ENCODE results near the gene ANKRD55. TPM values are rescaled to one million over a fixed set of nuclear protein-coding genes. Genes with fewer than 3 reads are reported as not detected.
A peak's percentile ranks its signal among the peaks of the same experiment; 100 is the strongest.
"Not testable (repeated sequence)": the region's sequence is repeated elsewhere in the genome, so short reads cannot be mapped to it uniquely, and the experiment has no call there.

The ANKRD55 gene
- polyA plus RNA-seq, 4 donors = 0.75 to 1.8 (median 1.2) TPM

DNA sequence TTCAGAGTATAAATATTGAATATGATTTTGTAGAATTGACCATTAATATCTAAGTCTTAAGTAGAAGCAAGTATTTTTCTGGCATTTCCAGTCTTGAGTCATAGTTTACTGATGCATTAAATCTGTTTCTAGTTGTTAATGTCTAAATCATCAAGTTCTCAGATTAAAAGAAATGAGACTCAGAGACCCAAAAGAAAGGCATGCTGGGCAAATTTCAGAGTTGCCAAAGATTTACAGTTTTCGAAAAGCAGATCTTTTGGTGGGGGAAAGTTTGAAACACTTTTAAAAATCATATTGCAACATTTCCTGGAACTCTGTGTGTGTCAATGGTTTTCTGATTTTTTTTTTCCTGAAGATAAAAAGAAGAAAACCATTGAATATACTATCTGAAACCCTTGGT, 60.9 kb downstream of the ANKRD55 start:
- DNase-seq (ENCODE audit: low read depth in 4 of 4, low spot score in 3 of 4) = no peak

DNA sequence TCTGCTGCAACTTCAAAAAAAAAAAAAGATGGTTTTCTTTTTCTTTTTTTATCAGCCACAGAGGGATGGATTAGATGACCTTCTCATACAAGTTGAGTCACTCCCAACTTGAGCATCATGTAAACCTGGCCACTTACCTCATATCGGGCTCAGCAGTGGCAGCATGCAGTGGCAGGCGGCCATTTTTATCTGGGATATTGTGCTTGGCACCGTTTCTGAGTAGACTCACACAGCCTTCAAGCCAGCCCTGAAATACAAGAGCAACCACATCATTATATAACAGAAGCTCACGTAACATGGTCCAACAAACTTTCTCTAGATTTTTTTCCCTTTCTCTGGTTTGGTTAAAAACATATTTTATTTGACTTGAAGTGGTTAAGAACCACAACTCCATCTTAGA, 62.6 kb downstream of the ANKRD55 start:
- no peak for DNase-seq (ENCODE audit: low read depth in 4 of 4, low spot score in 3 of 4)

DNA sequence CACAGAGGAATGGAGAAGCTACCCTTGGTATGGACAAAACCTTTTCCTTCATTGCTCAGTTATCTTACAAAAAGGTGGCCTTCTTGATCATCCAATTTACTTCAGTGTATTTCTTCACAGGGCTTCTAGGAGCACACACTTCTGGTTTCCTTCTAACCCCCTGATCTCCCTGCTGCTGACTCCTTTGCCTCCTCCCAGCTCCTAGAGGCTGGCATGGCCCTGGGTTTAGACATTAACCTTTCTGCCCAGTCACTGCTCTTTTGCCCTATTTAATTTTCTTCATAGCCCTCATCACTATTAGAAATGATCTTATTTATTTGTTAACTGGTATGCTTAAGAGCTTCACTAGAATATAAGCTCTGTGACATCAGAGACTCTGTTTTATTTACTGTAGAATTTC, 63.2 kb downstream of the ANKRD55 start:
- no peak for DNase-seq (ENCODE audit: low read depth in 4 of 4, low spot score in 3 of 4)

DNA sequence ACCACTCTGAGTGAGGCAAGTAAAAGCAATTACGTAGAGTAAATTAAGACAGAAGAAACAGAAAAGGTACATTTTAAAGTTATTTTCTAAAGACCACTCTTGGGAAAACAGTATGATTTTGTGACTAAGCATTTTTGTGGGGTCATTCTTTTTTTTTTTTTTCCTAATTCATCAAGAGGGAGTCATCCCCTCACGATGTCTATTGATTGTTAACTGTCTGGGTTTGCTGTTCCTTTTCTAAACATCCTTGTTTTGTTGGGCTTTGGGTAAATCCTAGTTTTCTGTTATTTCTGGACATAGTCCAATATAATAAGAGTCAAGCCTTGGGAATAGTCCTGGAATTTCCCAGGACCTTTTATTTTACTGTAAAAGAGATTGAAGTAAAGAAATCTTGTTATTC, 63.8 kb downstream of the ANKRD55 start:
- DNase-seq (ENCODE audit: low read depth in 4 of 4, low spot score in 3 of 4) = no peak

DNA sequence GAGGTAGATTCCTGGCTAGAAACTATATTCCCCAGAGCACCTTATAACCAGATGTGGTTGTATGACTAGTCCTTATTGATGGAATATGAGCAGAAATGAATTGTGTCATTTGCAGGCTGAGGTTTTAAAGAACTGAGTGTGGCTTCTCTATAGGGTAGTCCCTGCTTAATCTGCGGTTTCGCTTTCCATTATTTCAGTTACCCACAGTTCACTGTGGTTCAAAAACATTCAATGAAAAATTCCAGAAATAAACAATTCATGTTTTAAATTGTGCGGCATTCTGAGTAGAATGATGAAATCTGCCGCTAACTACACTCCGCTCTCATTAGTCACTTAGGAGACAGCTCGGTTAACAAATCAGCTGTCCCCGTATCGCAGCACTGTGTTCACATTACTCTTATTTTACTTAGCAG, 65.1 kb downstream of the ANKRD55 start:
- DNase-seq (ENCODE audit: low read depth in 4 of 4, low spot score in 3 of 4) = no peak

DNA sequence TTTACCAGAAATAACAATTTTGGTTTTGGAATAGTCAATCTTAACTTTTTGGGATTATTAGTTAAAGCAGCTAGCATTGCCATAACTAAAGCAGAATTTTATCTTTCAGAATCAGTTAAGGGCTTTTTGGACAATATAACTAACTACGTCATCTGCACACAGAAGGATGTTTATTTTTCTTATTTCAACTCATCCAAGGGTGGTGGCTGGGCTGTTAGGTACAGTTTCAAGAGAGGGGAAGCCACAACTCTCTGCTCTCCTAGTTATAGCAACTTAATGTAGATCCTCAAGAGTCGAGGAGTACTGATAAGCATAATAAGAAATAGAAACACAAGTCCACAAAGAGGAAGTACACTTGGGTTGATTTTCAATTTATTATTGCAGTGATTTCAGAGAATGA, 65.6 kb downstream of the ANKRD55 start:
- DNase-seq (ENCODE audit: low read depth in 4 of 4, low spot score in 3 of 4) = no peak

DNA sequence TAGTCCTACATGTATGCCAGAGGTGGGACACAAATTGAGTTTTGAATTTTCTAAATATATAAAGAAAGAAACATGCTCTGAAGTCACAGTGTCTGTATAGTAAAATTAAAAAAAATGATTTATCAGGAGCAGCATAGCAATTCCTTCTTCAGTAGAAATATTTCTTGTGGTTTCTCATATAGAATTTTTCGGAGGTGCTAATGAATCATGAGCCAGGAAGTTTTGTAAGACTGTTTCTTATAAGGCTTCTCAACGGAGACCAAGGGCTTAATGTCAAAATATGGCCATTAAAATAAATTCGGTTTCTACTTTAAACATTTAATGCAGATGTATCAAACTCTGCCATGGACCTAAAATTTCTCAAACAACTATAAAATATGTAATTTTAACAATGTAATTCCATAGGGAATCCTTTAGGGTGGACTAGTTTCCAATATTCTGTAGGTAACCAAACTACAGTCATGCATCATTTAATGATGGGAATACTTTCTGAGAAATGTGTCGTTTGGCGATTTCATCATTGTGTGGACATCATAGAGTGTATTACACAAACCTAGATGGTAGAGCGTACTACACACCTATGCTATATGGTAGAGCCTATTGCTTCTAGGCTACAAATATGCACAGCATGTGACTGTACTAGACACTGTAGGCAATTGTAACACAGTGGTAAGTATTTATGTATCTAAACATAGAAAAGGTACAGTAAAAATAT, 66.3 kb downstream of the ANKRD55 start:
- no peak for DNase-seq (ENCODE audit: low read depth in 4 of 4, low spot score in 3 of 4)

DNA sequence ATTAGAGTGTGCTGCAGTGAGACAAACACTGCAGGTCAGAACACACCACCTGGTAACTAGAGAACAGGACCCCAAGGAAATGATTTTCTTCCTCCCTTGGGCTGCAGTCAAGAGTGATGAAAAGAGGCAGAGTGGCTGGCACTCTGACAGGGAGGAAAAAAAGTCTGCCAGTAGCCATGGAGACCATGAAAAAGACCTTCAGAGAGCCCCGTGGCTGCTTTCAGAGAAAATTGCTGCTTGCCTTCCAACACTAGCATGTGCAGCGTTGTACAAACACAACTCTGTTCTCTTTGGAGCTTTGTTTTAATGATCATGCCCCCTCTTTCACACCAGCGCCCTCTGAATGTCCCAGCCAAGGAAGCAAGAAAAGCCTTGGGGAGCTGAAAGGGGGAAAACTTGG, 68.8 kb downstream of the ANKRD55 start:
- no peak for DNase-seq (ENCODE audit: low read depth in 4 of 4, low spot score in 3 of 4)

DNA sequence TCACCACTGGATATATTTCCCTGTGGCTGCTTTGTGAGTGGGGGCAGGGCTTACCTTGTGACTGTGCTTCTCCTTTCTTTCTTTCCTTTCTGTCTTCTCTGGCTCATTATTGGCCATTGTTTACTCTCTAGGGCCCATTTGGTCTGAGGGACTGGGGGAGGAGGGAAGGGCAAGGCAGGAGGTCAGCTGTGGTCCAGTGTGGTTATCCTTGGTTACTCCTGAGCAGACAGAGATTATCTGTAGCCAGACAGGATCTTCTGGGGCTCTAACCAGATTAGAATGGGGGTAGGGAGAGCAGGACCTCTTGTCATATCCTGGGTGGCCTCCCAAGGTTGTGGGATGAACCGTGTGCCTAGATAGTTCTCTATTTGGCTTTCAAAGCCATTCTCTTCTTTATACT, 71.2 kb downstream of the ANKRD55 start:
- DNase-seq (ENCODE audit: low read depth in 4 of 4, low spot score in 3 of 4) = no peak

DNA sequence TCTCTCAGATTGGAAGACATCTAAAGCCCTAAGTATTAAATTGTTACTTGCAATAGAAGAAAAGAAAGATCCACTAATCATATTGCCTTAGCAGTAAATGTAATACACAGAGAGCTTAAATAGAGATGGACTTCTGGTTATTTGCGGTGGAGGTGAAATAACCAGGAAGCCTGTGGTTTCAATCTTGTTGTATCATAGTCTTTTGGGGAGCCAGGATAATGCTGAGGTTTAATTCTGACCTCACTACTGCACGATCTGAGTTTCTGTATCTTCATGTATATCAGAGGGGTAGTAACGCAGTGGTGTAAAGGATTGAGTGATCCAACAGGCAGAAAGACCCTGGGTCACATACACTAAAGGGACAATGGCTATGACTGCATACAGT, 71.7 kb downstream of the ANKRD55 start:
- no peak for DNase-seq (ENCODE audit: low read depth in 4 of 4, low spot score in 3 of 4)

DNA sequence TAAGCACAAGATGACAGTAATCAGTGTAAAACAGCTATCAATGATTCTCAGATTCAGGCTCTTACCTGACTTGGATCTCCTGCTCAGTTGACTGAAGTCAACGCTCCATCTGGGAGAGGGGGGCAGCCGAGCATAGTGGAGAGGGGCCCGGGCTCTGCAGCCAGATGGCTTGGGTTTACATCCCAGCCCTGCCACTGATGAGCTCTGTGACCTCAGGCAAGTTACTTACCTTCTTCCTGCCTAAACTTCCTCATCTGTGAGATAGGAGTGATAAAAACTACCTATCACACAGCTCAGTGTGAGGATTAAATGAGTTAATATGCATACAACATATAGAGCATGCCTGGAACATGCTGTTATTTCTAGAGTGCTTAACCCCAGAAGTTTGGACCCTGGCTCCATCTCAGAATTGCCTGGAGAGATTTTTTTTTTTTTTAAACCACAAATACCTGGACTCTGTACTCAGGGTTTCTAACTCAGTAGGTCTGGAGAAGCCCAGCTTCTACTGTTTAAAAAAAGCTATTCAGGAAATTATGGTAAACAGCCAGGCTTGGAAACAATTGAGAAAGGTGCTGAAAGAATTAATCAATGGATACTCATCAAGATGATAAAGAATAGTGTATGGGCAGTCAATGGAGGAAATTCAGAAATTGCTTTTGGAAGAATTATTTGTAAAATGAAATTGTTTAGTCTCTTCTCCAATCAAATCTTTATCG, 72.2 kb downstream of the ANKRD55 start:
- no peak for DNase-seq (ENCODE audit: low read depth in 4 of 4, low spot score in 3 of 4)

DNA sequence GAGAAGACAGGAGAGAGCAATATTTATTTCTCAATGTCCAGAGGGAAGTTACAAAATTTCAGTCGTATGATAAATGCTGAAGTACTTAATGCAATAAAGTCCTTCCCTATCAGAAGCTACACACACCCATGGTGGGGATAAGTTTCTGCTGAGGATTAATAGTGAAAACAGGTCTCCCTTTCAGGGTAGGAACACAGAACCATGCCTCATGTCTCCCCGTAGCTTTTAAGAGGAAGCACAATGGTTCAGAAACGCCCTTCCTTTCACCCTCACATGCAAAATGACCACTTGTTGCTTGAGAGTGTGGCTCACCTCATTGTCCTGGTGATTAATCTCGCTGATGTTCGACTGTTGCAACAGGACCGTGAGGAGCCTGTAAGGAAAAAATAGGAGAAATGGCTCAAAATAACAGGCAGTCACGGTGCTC, 73.6 kb downstream of the ANKRD55 start:
- DNase-seq (ENCODE audit: low read depth in 4 of 4, low spot score in 3 of 4) = no peak

DNA sequence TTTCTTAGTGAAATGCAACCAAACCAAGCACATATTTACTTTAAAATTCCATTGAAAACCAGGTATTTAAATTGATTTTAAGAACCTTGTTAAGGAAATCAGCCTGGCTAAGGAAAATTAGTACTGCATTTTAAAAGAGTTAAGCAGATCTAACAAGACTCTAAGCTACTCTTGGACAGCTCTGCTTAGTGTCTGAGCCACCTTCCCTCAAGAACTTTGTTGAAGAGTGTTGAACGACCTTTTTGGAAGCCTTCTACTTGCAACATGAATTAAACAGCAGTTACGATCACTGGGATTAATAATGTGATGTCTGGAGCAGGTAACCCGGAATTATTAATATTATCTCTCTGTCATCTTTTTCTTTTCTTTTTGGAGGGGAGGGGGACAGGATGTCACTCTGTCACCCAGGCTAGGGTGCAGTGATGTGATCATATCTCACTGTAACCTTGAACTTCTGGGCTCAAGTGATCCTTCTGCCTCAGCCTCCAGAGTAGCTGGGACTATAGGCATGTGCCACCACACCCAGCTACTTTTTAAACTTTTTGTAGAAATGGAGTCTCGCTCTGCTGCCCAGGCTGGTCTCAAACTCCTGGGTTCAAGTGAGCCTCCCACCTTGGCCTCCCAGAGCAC, 74.7 kb downstream of the ANKRD55 start:
- no peak for DNase-seq (ENCODE audit: low read depth in 4 of 4, low spot score in 3 of 4)

DNA sequence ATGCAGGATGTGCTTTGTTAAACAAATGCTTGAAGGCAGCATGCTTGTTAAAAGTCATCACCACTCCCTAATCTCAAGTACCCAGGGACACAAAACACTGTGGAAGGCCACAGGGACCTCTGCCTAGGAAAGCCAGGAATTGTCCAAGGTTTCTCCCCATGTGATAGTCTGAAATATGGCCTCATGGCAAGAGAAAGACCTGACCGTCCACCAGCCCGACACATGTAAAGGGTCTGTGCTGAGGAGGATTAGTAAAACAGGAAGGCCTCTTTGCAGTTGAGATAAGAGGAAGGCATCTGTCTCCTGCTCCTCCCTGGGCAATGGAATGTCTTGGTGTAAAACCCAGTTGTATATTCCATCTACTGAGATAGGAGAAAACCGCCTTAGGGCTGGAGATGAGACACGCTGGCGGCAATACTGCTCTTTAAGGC, 75.9 kb downstream of the ANKRD55 start:
- DNase-seq (ENCODE audit: low read depth in 4 of 4, low spot score in 3 of 4) = not testable (repeated sequence)

DNA sequence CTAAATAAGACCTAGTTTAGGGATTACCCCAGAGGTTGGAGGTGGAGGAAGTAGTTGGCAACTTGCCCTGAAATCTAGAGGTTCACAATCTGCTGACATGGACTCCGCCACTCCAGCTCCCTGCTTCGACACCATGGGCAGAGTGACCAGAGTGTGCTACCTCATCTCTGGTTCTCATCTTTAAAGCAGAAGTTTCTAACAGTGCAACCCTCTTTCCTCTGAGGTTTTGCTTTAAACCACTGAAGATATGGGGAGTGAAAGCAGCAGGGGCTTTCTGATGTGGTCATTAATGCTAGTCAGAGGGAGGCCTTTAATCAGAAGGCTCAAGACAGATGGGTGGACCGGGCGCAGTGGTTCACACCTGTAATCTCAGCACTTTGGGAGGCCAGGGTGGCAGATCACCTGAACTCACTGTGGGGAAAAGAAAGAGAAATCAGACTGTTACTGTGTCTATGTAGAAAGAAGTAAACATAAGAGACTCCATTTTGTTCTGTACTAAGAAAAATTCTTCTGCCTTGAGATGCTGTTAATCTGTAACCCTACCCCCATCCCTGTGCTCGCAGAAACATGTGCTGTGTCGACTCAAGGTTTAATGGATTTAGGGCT, 76.4 kb downstream of the ANKRD55 start:
- DNase-seq (ENCODE audit: low read depth in 4 of 4, low spot score in 3 of 4) = not testable (repeated sequence)

DNA sequence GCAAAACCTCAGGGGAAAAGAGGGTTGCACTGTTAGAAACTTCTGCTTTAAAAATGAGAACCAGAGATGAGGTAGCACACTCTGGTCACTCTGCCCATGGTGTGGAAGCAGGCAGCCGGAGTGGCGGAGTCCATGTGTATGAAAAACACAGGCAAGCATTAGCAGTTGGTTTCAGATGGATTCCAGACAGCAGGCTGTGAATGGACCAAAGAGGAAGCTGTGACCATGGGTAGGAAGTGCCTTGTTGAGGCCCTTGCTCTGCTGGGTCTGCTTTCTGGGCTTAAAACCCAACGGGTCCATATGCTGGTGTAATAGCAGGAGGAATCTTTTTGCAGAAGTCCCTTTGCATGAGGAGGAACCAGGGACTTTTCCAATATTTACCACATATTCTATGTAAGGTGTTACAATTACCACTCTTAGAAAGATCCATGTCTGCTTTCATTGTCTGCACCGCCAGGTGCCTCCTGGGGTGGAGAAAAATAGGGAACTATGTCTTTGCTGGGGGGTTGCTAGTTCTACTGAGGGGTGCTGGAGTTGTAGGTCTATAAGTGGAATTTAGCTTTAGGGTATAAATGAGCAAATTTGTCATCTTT, 77.0 kb downstream of the ANKRD55 start:
- DNase-seq (ENCODE audit: low read depth in 4 of 4, low spot score in 3 of 4) = no peak

DNA sequence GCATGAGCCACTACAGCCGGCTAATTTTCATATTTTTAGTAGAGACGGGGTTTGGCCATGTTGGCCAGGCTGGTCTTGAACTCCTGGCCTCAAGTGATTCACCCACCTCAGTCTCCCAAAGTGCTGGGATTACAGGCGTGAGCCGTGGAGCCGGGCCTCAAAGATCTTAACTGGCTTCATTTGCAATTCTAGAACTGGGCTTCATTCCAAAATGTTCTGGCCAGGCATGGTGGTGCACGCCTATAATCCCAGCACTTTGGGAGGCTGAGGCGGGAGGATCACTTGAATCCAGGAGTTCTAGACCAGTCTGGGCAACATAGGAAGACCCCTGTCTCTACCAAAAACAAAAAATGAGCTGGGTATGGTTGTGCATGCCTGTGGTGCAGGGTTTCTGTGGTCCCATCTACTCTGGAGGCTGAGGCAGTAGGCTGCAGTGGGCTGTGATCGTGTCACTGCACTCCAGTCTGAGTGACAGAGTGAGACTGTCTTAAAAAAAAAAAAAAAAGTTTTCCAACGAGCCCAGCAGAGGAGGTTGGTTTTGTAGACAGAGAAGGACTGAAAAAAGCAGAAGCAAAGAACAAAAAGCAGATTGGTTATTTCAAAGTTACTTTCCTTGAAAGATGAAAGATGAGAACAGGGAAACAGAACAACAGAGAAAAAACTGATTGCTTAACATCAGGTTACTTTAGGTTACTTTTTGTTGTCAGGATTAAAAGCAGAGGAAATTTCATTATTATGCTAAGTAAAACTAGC, 78.2 kb downstream of the ANKRD55 start:
- DNase-seq (ENCODE audit: low read depth in 4 of 4, low spot score in 3 of 4) = no peak

DNA sequence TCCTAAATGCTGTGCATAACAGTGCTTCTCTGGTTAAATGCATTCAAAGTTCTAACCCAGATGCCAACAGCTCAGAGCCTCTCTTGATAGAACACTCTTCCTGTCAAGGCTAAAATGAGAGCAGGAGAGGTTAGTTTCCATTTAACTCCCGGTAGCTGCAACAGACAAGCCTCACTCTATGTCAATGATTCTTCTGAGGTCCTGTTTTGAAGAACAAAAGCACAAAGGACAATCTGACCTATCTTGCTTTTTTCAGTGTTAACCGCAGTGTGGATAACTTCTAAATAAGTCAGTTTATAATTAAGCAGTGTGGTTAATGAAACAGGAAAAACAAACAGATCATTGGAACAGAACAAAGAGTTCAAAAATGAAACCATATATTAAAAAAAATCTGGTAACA, 80.7 kb downstream of the ANKRD55 start:
- no peak for DNase-seq (ENCODE audit: low read depth in 4 of 4, low spot score in 3 of 4)

DNA sequence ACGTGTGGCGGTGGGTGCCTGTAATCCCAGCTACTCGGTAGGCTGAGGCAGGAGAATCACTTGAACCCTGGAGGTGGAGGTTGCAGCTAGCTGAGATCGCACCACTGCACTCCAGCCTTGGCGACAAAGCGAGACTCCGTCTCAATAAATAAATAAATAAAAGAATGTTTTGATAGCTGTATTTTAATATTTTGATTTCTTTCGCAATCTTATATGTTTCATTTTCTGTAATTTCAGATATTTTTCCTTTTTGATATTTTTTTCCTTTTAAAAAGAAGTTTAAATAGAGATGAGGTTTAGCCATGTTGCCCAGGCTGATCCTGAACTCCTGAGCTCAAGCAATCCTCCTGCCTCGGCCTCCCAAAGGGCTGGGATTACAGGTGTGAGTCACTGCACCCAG, 82.4 kb downstream of the ANKRD55 start:
- not testable (repeated sequence) for DNase-seq (ENCODE audit: low read depth in 4 of 4, low spot score in 3 of 4)

DNA sequence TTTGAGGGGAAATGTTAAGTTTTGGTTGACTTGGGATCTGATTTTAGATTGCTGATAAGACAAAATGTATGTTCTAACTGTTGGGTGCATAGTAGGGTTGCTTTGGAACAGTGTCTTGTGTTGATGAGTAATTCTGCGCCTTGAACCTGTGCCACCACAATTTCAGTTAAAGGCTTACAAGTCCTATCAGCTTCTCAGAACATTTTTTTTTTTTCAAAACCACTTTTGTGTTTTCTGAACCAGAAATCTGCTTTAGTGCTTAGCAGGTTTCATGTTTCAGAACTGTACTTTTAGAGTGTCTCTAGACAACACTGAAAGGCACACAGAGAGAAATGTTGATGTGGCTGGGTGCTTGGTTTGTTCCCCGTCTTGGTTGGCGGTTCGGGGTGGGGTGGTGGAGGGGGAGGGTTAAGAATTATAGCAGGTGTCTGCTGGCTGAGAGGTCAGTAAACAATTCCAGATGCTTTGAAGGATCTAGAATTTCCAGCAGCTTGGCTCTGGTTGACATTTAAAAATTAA, 84.6 kb downstream of the ANKRD55 start:
- DNase-seq (ENCODE audit: low read depth in 4 of 4, low spot score in 3 of 4) = peak in 1 of 4 donors; percentile 59
